Keratinocyte (primary cell): ENCODE data around the gene B3GNT9.

ENCODE experiments used
- CTCF ChIP-seq, 3 experiments: IDR thresholded peaks in 1 of 3; conservative IDR thresholded peaks in 1 of 3; optimal IDR thresholded peaks in 1 of 3; 2 replicates in 2 of 3; 3 replicates in 1 of 3; pipeline versions ENCODE3 to v1.5.1; 2011; ENCODE audit warnings: low read length in 3 of 3, mild to moderate bottlenecking in 3 of 3, moderate library complexity in 2 of 3, control low read depth in 1 of 3, inconsistent platforms in 1 of 3; ENCODE audit not compliant: insufficient read depth in 2 of 3; ENCODE audit errors: extremely low read depth in 1 of 3
- EZH2 ChIP-seq: IDR thresholded peaks from one replicate; pipeline ENCODE4 v1.6.1; 2012; ENCODE audit warnings: inconsistent platforms, mild to moderate bottlenecking, low read length, moderate library complexity

- TF ChIP-seq CTCF (optimal IDR thresholded peaks at IDR 0.05 in 1 of 3, IDR thresholded peaks at IDR 0.05 in 1 of 3, conservative IDR thresholded peaks at IDR 0.05 in 1 of 3; ENCODE audit: extremely low read depth in 1 of 3, insufficient read depth in 2 of 3, low read length in 3 of 3) (no peak), EZH2 (no peak)
Measured at GRCh38 chr16:67115639-67116038, 35.2 kb downstream of the B3GNT9 start.
